HL-60 (cell line): ENCODE results near the gene APBB2.

Source experiments
- CTCF ChIP-seq: IDR thresholded peaks from one replicate; pipeline ENCODE4 v1.5.1; 2011; ENCODE audit warnings: low read length, control low read depth, inconsistent platforms; ENCODE audit not compliant: insufficient read depth
- POLR2AphosphoS5 ChIP-seq: IDR thresholded peaks from 2 replicates; pipeline ENCODE4 v1.6.1; 2012; ENCODE audit warnings: low read depth
- REST ChIP-seq: IDR thresholded peaks from 2 replicates; pipeline ENCODE4 v1.6.1; 2012; ENCODE audit warnings: low read depth; ENCODE audit not compliant: insufficient replicate concordance

GRCh38 chr4:41175794-41176193 lies 38.5 kb downstream of the APBB2 start:
- TF ChIP-seq CTCF: no peak
- no peak for TF ChIP-seq POLR2AphosphoS5
- TF ChIP-seq REST: no peak
